Nephron progenitor cell (in vitro differentiated cells): ENCODE results near the gene B4GAT1.

Source experiments
- DNase-seq: peaks from one replicate; pipeline ENCODE4 v3.0.0; 2021
- H3K27ac Mint-ChIP-seq: 2 replicates; pipeline ENCODE4 v1.8.0; 2021; ENCODE audit warnings: mild to moderate bottlenecking, moderate library complexity, mixed read lengths
- H3K27me3 Mint-ChIP-seq: 2 replicates; pipeline ENCODE4 v1.8.0; 2021; ENCODE audit warnings: mild to moderate bottlenecking, low read depth, mixed read lengths; ENCODE audit not compliant: poor library complexity
- H3K36me3 Mint-ChIP-seq: 2 replicates; pipeline ENCODE4 v1.8.0; 2021; ENCODE audit warnings: low read depth, mixed read lengths
- H3K4me1 Mint-ChIP-seq: 2 replicates; pipeline ENCODE4 v1.8.0; 2021; ENCODE audit warnings: mixed read lengths
- H3K4me3 Mint-ChIP-seq: 2 replicates; pipeline ENCODE4 v1.8.0; 2021; ENCODE audit warnings: mild to moderate bottlenecking, moderate library complexity, mixed read lengths
- H3K9me3 Mint-ChIP-seq: 2 replicates; pipeline ENCODE4 v1.8.0; 2021; ENCODE audit warnings: mild to moderate bottlenecking, moderate library complexity, mixed read lengths
- TF ChIP-seq, protein P1 (sequence below): fragments of 200-600 bp; sonication (generic); IDR thresholded peaks from 2 replicates; pipeline ENCODE4 v1.5.0; 2021; ENCODE audit warnings: antibody characterized with exemption

The B4GAT1 gene

DNA sequence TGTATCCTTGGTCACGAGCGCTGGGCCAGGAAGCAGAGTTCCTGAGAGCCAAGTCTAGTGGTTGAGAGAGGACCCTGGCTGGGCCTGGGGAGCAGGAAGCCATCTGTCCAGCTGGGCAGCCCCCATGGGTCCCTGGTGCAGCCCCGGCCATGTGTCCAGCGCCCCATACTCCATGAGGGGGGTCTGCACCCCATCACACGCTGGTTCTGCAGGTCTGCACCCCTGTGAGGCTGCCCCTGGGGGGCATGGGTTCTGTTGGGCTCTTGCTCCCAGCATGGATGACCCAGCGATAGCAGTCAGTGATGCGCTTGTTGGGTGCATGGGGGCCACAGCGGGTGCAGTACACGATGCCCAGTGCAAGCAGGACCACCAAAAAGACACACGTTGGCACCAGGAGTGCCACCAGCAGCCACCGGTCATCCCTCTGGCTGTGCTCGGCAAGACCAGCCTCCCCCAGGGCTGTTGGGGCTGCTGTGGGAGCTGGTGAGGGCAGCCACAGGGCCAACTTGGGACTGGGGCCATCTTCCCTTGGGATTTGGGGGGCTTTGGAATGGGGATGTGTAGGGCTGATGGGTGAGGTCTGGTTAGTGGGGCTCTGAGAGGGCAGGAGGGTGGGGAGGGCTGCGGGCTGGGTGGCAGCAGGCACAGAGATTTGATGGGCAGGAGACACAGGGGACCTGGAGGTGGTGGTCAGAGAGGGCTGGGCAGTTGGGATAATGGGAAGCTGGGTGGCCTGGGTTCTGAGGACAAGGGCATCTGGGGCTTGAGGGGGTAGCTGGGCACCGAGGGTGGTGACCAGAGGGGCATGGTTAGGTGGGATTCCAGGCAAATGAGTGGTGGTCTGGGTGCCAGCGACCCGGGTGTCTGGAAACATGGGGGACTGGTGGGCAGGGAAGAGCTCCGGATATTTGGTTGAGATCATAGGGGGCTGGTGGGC lies 32.6 kb downstream of the B4GAT1 start:
- Mint-ChIP-seq H3K9me3 (peaks cover 10% of the 10 kb centered on the region), H3K27ac (peak overlapping the region; percentile 52), H3K27me3 (peaks cover 5% of the 10 kb centered on the region), H3K36me3 (no peaks in the 10 kb centered on the region), H3K4me3 (peak overlapping the region; percentile 79), H3K4me1 (peaks cover 67% of the 10 kb centered on the region)
- TF ChIP-seq, protein P1, sequence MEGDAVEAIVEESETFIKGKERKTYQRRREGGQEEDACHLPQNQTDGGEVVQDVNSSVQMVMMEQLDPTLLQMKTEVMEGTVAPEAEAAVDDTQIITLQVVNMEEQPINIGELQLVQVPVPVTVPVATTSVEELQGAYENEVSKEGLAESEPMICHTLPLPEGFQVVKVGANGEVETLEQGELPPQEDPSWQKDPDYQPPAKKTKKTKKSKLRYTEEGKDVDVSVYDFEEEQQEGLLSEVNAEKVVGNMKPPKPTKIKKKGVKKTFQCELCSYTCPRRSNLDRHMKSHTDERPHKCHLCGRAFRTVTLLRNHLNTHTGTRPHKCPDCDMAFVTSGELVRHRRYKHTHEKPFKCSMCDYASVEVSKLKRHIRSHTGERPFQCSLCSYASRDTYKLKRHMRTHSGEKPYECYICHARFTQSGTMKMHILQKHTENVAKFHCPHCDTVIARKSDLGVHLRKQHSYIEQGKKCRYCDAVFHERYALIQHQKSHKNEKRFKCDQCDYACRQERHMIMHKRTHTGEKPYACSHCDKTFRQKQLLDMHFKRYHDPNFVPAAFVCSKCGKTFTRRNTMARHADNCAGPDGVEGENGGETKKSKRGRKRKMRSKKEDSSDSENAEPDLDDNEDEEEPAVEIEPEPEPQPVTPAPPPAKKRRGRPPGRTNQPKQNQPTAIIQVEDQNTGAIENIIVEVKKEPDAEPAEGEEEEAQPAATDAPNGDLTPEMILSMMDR = no peak
- DNase-seq = no peak

DNA sequence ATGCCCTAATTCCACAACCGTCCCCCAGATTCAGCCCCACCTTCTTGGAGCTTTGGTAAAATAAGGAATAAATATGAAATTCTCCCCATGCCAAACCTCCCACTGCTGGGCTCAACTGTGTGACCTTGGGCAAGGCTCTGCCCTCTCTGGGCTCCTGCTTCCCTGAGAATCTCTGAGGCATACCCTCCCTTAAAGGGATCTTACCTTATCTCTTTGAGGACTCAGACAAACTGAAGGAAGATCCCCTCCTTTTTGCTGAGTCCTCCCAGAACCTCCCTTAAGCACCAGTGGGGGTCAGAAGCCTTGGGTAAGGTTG lies 33.3 kb downstream of the B4GAT1 start:
- H3K4me3 Mint-ChIP-seq = peak overlapping the region; percentile 79
- TF ChIP-seq, protein P1 = no peak
- H3K9me3 Mint-ChIP-seq = peaks cover 3% of the 10 kb centered on the region
- H3K4me1 Mint-ChIP-seq = peaks cover 60% of the 10 kb centered on the region
- DNase-seq = no peak
- peak overlapping the region; percentile 100 for H3K27ac Mint-ChIP-seq
- no peaks in the 10 kb centered on the region for H3K36me3 Mint-ChIP-seq
- H3K27me3 Mint-ChIP-seq = peaks cover 6% of the 10 kb centered on the region

DNA sequence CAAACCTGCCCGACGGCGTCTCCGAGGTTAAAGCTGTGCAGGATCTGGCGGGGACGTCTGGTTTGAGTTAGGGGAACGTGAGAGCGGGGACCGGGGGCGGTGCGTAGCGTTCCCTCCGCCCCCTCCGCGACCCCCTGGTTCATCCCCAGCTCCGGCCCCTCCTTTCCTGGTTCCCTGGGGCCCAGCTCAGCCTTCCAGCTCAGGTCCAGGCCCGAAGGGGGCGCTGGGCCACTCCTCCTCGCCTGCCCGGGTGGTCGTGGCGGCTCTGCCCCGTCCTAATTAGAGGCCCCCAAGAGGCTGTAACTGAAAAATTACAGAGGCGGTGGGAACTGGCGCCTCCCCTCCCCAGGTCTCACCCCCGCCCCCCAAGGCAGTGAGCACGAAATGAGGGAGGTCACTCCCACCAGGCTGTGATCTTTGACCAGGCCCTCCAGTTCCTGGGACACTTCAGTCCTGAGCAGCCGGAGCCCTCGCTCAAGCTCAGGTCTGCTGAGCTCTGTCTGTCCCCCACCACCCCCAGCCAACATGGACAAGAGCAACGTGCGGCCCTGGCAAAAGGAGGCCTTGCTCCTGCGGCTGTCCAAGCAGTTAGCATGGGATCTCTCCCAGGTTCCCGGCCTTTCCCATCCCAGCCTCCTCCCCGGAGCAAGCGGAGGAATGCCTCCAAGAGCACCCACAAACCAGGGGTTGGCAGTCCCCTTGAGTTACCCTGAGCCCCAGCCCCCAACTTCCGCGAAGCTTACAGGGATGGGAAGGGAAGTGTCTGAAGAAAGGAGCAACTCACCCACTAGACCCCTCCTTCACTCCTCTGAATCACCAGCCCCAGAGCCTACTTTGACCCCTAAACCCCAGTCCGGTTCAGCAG lies 33.9 kb downstream of the B4GAT1 start:
- Mint-ChIP-seq H3K4me1 (peaks cover 54% of the 10 kb centered on the region), H3K27me3 (peaks cover 11% of the 10 kb centered on the region), H3K9me3 (peaks cover under 1% of the 10 kb centered on the region), H3K4me3 (peak overlapping the region; percentile 79), H3K27ac (peak overlapping the region; percentile 100), H3K36me3 (no peaks in the 10 kb centered on the region)
- TF ChIP-seq, protein P1 = peak; percentile 25
- peak; percentile 79 for DNase-seq

DNA sequence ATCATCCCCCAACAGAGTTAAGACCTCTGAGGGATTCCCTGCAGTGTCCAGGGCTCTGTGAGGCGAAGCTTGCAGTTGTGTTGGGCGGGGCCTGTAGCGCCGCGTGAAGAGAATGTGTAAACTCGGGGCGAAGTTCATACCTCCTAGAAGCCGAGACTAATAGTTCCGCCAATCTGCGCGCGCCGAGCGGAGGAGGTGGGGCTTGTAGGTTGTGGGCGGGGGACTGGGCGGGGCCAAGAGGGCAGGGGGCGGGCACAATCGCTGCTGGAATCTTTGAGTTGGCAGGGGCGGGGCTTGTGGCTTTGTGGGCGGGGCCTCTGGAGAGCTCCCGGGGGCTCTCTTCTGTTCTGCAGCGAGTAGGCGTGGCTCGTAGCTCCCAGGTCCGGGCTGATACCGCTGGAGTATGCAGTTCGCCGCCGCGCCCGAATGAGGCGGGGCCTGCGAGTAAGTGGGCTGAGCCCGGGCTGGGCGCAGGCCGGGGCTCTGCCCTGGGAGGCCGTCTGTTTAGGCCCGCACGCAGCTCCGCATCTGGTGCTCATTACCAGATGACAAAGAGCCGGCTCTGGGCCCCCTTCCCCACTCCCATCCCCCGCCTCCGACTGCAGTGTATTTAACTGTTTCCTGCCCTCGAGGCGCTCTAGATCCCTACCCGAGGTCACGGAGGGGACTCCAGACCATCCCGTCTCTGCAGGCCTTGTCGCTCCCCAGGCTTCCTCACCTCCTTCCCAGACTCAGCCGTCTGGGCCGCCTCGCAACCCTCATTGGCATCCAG lies 34.7 kb downstream of the B4GAT1 start:
- peak overlapping the region; percentile 88 for H3K4me3 Mint-ChIP-seq
- TF ChIP-seq, protein P1 = no peak
- peak overlapping the region; percentile 100 for H3K27ac Mint-ChIP-seq
- peak; percentile 100 for DNase-seq
- no peaks in the 10 kb centered on the region for H3K9me3 Mint-ChIP-seq
- peaks cover 46% of the 10 kb centered on the region for H3K4me1 Mint-ChIP-seq
- no peaks in the 10 kb centered on the region for H3K36me3 Mint-ChIP-seq
- peaks cover 16% of the 10 kb centered on the region for H3K27me3 Mint-ChIP-seq

DNA sequence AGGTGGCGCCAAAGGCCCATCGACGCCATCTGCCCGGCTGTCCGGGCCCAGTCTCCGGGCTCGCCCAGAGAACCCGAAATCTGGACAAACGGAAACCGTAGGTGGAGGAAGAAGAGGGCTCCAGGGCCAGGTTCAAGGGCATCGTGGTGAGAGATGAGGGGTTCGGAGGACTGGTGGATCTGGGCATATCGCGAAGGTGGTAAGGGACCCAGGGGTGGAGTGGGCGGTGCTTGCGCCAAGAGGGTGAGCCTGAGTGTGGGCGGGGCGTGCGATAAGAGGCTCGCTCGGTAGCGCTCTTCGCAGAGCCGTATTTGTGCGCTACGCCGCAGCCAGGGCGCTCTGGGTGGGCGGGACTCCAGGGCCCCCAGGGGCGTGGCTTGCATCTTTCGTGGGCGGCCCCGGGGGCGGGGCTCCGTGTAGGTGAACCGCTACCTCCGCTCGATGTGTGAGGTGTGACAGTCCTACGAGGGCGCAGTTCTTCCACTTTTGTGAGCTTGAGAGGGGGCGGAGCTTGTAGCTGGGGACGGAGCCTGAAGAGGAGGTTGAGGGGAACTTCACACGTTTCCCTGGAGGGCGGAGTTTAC lies 35.4 kb downstream of the B4GAT1 start:
- DNase-seq = peak; percentile 88
- Mint-ChIP-seq H3K27ac (peak overlapping the region; percentile 99), H3K9me3 (no peaks in the 10 kb centered on the region), H3K4me1 (peaks cover 39% of the 10 kb centered on the region), H3K4me3 (peak overlapping the region; percentile 88), H3K36me3 (no peaks in the 10 kb centered on the region), H3K27me3 (peaks cover 19% of the 10 kb centered on the region)
- TF ChIP-seq, protein P1 = no peak
